ENCODE data around the gene SEMA5B. TPM values are rescaled to one million over a fixed set of nuclear protein-coding genes. Genes with fewer than 3 reads are reported as not detected.

The SEMA5B gene
- total and polyA plus RNA-seq, 2 donors: 0.46 to 0.99 TPM

DNA sequence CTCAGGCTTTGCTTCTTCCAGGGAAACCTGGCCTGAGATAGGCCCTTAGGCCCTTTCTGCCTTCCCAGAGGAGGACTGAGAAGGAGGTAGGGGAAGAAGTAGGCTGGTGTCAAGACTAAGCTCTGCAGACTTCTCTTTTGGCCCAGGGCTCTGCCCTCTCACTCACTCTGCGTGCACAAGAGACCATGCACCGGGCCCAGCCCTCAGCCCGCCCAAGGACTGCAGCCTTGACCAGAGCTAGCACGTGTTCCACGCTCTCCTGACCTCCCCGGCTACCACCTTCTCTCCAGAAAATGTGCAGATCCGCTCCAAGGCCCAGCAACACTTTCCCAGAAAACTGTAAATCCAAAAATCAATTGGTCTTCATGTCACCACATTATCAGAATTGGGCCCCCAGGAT lies 59.8 kb downstream of the SEMA5B start:
- DNase-seq (ENCODE audit: low read depth in 6 of 9, low spot score in 9 of 9): no peak
- H3K4me3 ChIP-seq (ENCODE audit: low read length in 2 of 2): no peak overlapping the region
- 97% methylated on average over 7 of the region's 7 CpGs for WGBS

GRCh38 chr3:122967356-122967755 lies 60.2 kb downstream of the SEMA5B start:
- Histone ChIP-seq H3K9me3 (ENCODE audit: control insufficient read depth in 2 of 2, insufficient read depth in 1 of 2, low read length in 1 of 2) (no peaks in the 10 kb centered on the region), H3K27me3 (ENCODE audit: control insufficient read depth in 2 of 2, insufficient read depth in 1 of 2, low read length in 1 of 2) (no peaks in the 10 kb centered on the region), H3K36me3 (ENCODE audit: control insufficient read depth in 2 of 2, insufficient read depth in 2 of 2, low read length in 1 of 2) (no peaks in the 10 kb centered on the region), H3K4me1 (ENCODE audit: control insufficient read depth in 2 of 2, insufficient read depth in 2 of 2, low read length in 2 of 2) (no peaks in the 10 kb centered on the region), H3K27ac (ENCODE audit: low read depth in 1 of 2, low read length in 1 of 2) (no peak overlapping the region), H3K4me3 (ENCODE audit: low read length in 2 of 2) (no peak overlapping the region)
- WGBS: 63% methylated on average over 4 of the region's 4 CpGs
- no peak for DNase-seq (ENCODE audit: low read depth in 6 of 9, low spot score in 9 of 9)

More for the DNA sequence above, 59.8 kb downstream of the SEMA5B start:
- Histone ChIP-seq H3K9me3 (ENCODE audit: control insufficient read depth in 2 of 2, insufficient read depth in 1 of 2, low read length in 1 of 2) (no peaks in the 10 kb centered on the region), H3K36me3 (ENCODE audit: control insufficient read depth in 2 of 2, insufficient read depth in 2 of 2, low read length in 1 of 2) (no peaks in the 10 kb centered on the region), H3K27me3 (ENCODE audit: control insufficient read depth in 2 of 2, insufficient read depth in 1 of 2, low read length in 1 of 2) (no peaks in the 10 kb centered on the region), H3K4me1 (ENCODE audit: control insufficient read depth in 2 of 2, insufficient read depth in 2 of 2, low read length in 2 of 2) (no peaks in the 10 kb centered on the region), H3K27ac (ENCODE audit: low read depth in 1 of 2, low read length in 1 of 2) (no peak overlapping the region)

DNA sequence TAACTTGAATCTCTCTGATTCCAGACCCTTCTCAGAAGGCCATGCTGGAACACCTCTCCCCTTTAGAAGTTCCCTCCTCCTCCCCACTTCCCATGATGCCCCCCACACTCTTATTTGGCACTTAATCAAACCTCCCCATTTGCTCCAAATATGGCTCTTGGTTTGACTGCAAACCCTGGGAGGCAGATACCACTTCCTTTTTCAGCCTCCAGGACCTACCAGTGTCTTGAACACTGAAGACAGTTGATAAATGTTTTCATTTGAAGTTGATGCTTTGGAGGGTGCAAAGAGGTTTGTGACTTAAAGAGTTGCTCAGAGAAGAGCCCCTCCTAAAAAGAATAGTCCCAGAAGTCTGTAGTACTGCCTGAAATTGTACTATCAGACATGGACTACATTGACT lies 61.5 kb downstream of the SEMA5B start:
- H3K27ac ChIP-seq (ENCODE audit: low read depth in 1 of 2, low read length in 1 of 2): no peak overlapping the region
- H3K36me3 ChIP-seq (ENCODE audit: control insufficient read depth in 2 of 2, insufficient read depth in 2 of 2, low read length in 1 of 2): no peaks in the 10 kb centered on the region
- no peak for DNase-seq (ENCODE audit: low read depth in 6 of 9, low spot score in 9 of 9)

GRCh38 chr3:122964811-122965210 lies 62.8 kb downstream of the SEMA5B start:
- 57% methylated on average over 2 of the region's 2 CpGs for WGBS
- Histone ChIP-seq H3K4me3 (ENCODE audit: low read length in 2 of 2) (no peak overlapping the region), H3K27ac (ENCODE audit: low read depth in 1 of 2, low read length in 1 of 2) (no peak overlapping the region), H3K36me3 (ENCODE audit: control insufficient read depth in 2 of 2, insufficient read depth in 2 of 2, low read length in 1 of 2) (no peaks in the 10 kb centered on the region), H3K4me1 (ENCODE audit: control insufficient read depth in 2 of 2, insufficient read depth in 2 of 2, low read length in 2 of 2) (no peaks in the 10 kb centered on the region), H3K27me3 (ENCODE audit: control insufficient read depth in 2 of 2, insufficient read depth in 1 of 2, low read length in 1 of 2) (no peaks in the 10 kb centered on the region), H3K9me3 (ENCODE audit: control insufficient read depth in 2 of 2, insufficient read depth in 1 of 2, low read length in 1 of 2) (no peaks in the 10 kb centered on the region)
- no peak for DNase-seq (ENCODE audit: low read depth in 6 of 9, low spot score in 9 of 9)

More for the DNA sequence above, 61.5 kb downstream of the SEMA5B start:
- Histone ChIP-seq H3K27me3 (ENCODE audit: control insufficient read depth in 2 of 2, insufficient read depth in 1 of 2, low read length in 1 of 2) (no peaks in the 10 kb centered on the region), H3K4me1 (ENCODE audit: control insufficient read depth in 2 of 2, insufficient read depth in 2 of 2, low read length in 2 of 2) (no peaks in the 10 kb centered on the region), H3K4me3 (ENCODE audit: low read length in 2 of 2) (no peak overlapping the region), H3K9me3 (ENCODE audit: control insufficient read depth in 2 of 2, insufficient read depth in 1 of 2, low read length in 1 of 2) (no peaks in the 10 kb centered on the region)

DNA sequence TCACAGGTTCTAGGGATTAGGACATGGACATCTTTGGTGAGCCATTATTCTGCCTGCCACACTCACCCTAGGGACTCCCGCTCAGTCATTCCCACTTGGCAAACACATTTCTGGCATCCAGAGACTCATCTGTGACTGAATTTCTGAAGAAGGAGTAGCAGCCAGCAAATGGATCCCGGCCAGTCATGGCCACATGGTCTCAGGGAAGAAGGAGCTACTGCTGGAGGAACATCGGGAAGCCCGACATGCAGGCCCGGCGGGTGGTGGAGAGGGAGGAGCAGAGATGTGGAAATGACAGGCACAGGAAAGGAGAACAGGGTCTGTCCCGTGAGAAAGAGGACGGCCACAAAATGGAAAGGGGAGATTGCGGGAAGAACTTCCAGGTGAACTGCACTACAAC lies 65.4 kb downstream of the SEMA5B start:
- Histone ChIP-seq H3K9me3 (ENCODE audit: control insufficient read depth in 2 of 2, insufficient read depth in 1 of 2, low read length in 1 of 2) (no peaks in the 10 kb centered on the region), H3K4me3 (ENCODE audit: low read length in 2 of 2) (no peak overlapping the region), H3K27ac (ENCODE audit: low read depth in 1 of 2, low read length in 1 of 2) (no peak overlapping the region), H3K27me3 (ENCODE audit: control insufficient read depth in 2 of 2, insufficient read depth in 1 of 2, low read length in 1 of 2) (no peaks in the 10 kb centered on the region), H3K4me1 (ENCODE audit: control insufficient read depth in 2 of 2, insufficient read depth in 2 of 2, low read length in 2 of 2) (no peaks in the 10 kb centered on the region), H3K36me3 (ENCODE audit: control insufficient read depth in 2 of 2, insufficient read depth in 2 of 2, low read length in 1 of 2) (no peaks in the 10 kb centered on the region)
- no peak for DNase-seq (ENCODE audit: low read depth in 6 of 9, low spot score in 9 of 9)
- 91% methylated on average over 9 of the region's 9 CpGs for WGBS

GRCh38 chr3:122961146-122961545 lies 66.4 kb downstream of the SEMA5B start:
- WGBS: 83% methylated on average over 4 of the region's 4 CpGs
- no peak overlapping the region for H3K27ac ChIP-seq (ENCODE audit: low read depth in 1 of 2, low read length in 1 of 2)
- no peak for DNase-seq (ENCODE audit: low read depth in 6 of 9, low spot score in 9 of 9)
- no peaks in the 10 kb centered on the region for H3K36me3 ChIP-seq (ENCODE audit: control insufficient read depth in 2 of 2, insufficient read depth in 2 of 2, low read length in 1 of 2)
- H3K27me3 ChIP-seq (ENCODE audit: control insufficient read depth in 2 of 2, insufficient read depth in 1 of 2, low read length in 1 of 2): no peaks in the 10 kb centered on the region
- no peaks in the 10 kb centered on the region for H3K4me1 ChIP-seq (ENCODE audit: control insufficient read depth in 2 of 2, insufficient read depth in 2 of 2, low read length in 2 of 2)
- H3K9me3 ChIP-seq (ENCODE audit: control insufficient read depth in 2 of 2, insufficient read depth in 1 of 2, low read length in 1 of 2): no peaks in the 10 kb centered on the region
- no peak overlapping the region for H3K4me3 ChIP-seq (ENCODE audit: low read length in 2 of 2)

- Histone ChIP-seq H3K36me3 (ENCODE audit: control insufficient read depth in 2 of 2, insufficient read depth in 2 of 2, low read length in 1 of 2) (no peaks in the 10 kb centered on the region), H3K4me3 (ENCODE audit: low read length in 2 of 2) (no peak overlapping the region), H3K27me3 (ENCODE audit: control insufficient read depth in 2 of 2, insufficient read depth in 1 of 2, low read length in 1 of 2) (no peaks in the 10 kb centered on the region), H3K9me3 (ENCODE audit: control insufficient read depth in 2 of 2, insufficient read depth in 1 of 2, low read length in 1 of 2) (no peaks in the 10 kb centered on the region), H3K27ac (ENCODE audit: low read depth in 1 of 2, low read length in 1 of 2) (no peak overlapping the region), H3K4me1 (ENCODE audit: control insufficient read depth in 2 of 2, insufficient read depth in 2 of 2, low read length in 2 of 2) (no peaks in the 10 kb centered on the region)
- DNase-seq (ENCODE audit: low read depth in 6 of 9, low spot score in 9 of 9): no peak
- WGBS: 96% methylated on average over 4 of the region's 4 CpGs
Observed at GRCh38 chr3:122960652-122961051, 66.9 kb downstream of the SEMA5B start.

DNA sequence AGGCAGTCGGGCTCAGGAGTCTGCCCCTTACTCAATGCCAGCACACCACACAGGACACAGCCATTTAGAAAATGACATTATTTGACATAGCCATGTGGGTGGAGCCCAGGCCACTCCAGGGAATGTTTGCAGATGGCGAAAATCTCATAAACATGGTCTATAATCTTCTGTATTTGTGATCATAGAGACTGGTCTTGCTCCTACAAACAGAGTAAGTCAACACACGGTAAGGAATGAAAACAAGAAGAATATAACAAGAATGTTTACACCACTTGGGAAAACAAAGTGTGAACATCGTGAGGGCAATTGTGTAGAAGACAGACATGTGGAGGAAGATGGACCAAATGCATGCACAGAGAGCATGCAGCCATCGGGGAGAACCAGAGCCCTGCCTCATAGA lies 68.2 kb downstream of the SEMA5B start:
- no peaks in the 10 kb centered on the region for H3K9me3 ChIP-seq (ENCODE audit: control insufficient read depth in 2 of 2, insufficient read depth in 1 of 2, low read length in 1 of 2)
- DNase-seq (ENCODE audit: low read depth in 6 of 9, low spot score in 9 of 9): no peak
- H3K4me1 ChIP-seq (ENCODE audit: control insufficient read depth in 2 of 2, insufficient read depth in 2 of 2, low read length in 2 of 2): no peaks in the 10 kb centered on the region
- 96% methylated on average over 5 of the region's 5 CpGs for WGBS
- no peak overlapping the region for H3K4me3 ChIP-seq (ENCODE audit: low read length in 2 of 2)
- no peaks in the 10 kb centered on the region for H3K27me3 ChIP-seq (ENCODE audit: control insufficient read depth in 2 of 2, insufficient read depth in 1 of 2, low read length in 1 of 2)
- no peaks in the 10 kb centered on the region for H3K36me3 ChIP-seq (ENCODE audit: control insufficient read depth in 2 of 2, insufficient read depth in 2 of 2, low read length in 1 of 2)
- H3K27ac ChIP-seq (ENCODE audit: low read depth in 1 of 2, low read length in 1 of 2): no peak overlapping the region

GRCh38 chr3:122957707-122958689 lies 69.6 kb downstream of the SEMA5B start:
- H3K4me3 ChIP-seq (ENCODE audit: low read length in 2 of 2): no peak overlapping the region
- H3K27me3 ChIP-seq (ENCODE audit: control insufficient read depth in 2 of 2, insufficient read depth in 1 of 2, low read length in 1 of 2): no peaks in the 10 kb centered on the region
- no peak overlapping the region for H3K27ac ChIP-seq (ENCODE audit: low read depth in 1 of 2, low read length in 1 of 2)
- 72% methylated on average over 7 of the region's 7 CpGs for WGBS
- DNase-seq (ENCODE audit: low read depth in 6 of 9, low spot score in 9 of 9): no peak
- no peaks in the 10 kb centered on the region for H3K4me1 ChIP-seq (ENCODE audit: control insufficient read depth in 2 of 2, insufficient read depth in 2 of 2, low read length in 2 of 2)
- H3K36me3 ChIP-seq (ENCODE audit: control insufficient read depth in 2 of 2, insufficient read depth in 2 of 2, low read length in 1 of 2): no peaks in the 10 kb centered on the region
- no peaks in the 10 kb centered on the region for H3K9me3 ChIP-seq (ENCODE audit: control insufficient read depth in 2 of 2, insufficient read depth in 1 of 2, low read length in 1 of 2)

Data from thymus (tissue), 11 donors.